Left colon (tissue), 2 donors: Measurements from ENCODE around the gene PDE3B. TPM values are rescaled to one million over a fixed set of nuclear protein-coding genes. Genes with fewer than 3 reads are reported as not detected.
"Not testable (repeated sequence)": the region's sequence is repeated elsewhere in the genome, so short reads cannot be mapped to it uniquely, and the experiment has no call there.

Experiments
- ATAC-seq: fragments of 200-7000 bp; cut with Tn5 transposase; one replicate; pipeline ENCODE4 v1.9.1; 2020; ENCODE audit warnings: mild to moderate bottlenecking, moderate library complexity
- DNase-seq, 2 donors: peaks; one replicate each; pipeline ENCODE4 v3.0.0-alpha.2; 2020
- intact Hi-C, 2 donors: fragments of 100-400 bp; cut with DNase I in 1 of 2; cut with micrococcal nuclease in 1 of 2; formaldehyde crosslinking; loops; one replicate each; pipeline versions ENCODE4 v1.11.2 to v1.14.0; 2022; cut with DNase I, micrococcal nuclease
- total RNA-seq, 2 donors: library from RNA; stranded (reverse); fragmentation: NEBNext Ultra II Directional; extraction: Animal tissue kit (Norgen Biotek cat#: 25700); gene quantifications; one replicate each; pipeline ENCODE4 v1.2.1, GENCODE V29; 2021
- donor health status: DM: no; HTN: no; CAD: no.
- donor health status: DM: yes; HTN: yes; CAD: no.

PDE3B gene
- total RNA-seq, 2 donors from 2014 or later: 23.9 to 32.9 TPM

- DNase-seq: no peak
- intact Hi-C loops: no loop called here
- ATAC-seq: no peak
Measured at GRCh38 chr11:14835496-14836492, 192.2 kb downstream of the PDE3B start.

- intact Hi-C loops: no loop called here
- DNase-seq (no peak), ATAC-seq (no peak)
Measured at GRCh38 chr11:14842002-14842401, 198.4 kb downstream of the PDE3B start.

- no peak for ATAC-seq
- no peak for DNase-seq
- intact Hi-C loops: no loop called here
Measured at GRCh38 chr11:14852571-14853177, 209.1 kb downstream of the PDE3B start.

- intact Hi-C loops: no loop called here
- DNase-seq: no peak
- no peak for ATAC-seq
Measured at GRCh38 chr11:14854057-14854456, 210.5 kb downstream of the PDE3B start.

GRCh38 chr11:14855890-14856289, 212.3 kb downstream of the PDE3B start:
- ATAC-seq (no peak), DNase-seq (no peak)
- intact Hi-C loops: no loop called here

GRCh38 chr11:14857621-14858020, 214.0 kb downstream of the PDE3B start:
- ATAC-seq: no peak
- DNase-seq: no peak
- intact Hi-C loops: no loop called here

- intact Hi-C loops: no loop called here
- ATAC-seq (no peak), DNase-seq (no peak)
Measured at GRCh38 chr11:14858404-14858803, 214.8 kb downstream of the PDE3B start.

- ATAC-seq: no peak
- DNase-seq: no peak
Measured at GRCh38 chr11:14860511-14860910, 216.9 kb downstream of the PDE3B start.

GRCh38 chr11:14861680-14862079, 218.1 kb downstream of the PDE3B start:
- peak; percentile 97 for ATAC-seq
- intact Hi-C loops: no loop called here
- peak; percentile 71 to 78 for DNase-seq

More at GRCh38 chr11:14860511-14860910, 216.9 kb downstream of the PDE3B start:
- intact Hi-C loops: no loop called here

- DNase-seq, intact Hi-C loops, ATAC-seq: not testable (repeated sequence)
Measured at GRCh38 chr11:14863775-14864174, 220.2 kb downstream of the PDE3B start.

GRCh38 chr11:14872032-14872431, 228.4 kb downstream of the PDE3B start:
- DNase-seq (no peak), ATAC-seq (no peak)
- intact Hi-C loops: no loop called here

- intact Hi-C loops: no loop called here
- ATAC-seq (no peak), DNase-seq (no peak)
Measured at GRCh38 chr11:14873632-14874031, 230.0 kb downstream of the PDE3B start.

- ATAC-seq: no peak
- intact Hi-C loops: no loop called here
- no peak for DNase-seq
Measured at GRCh38 chr11:14875163-14875562, 231.6 kb downstream of the PDE3B start.

GRCh38 chr11:14881576-14882193, 238.1 kb downstream of the PDE3B start:
- ATAC-seq (no peak), DNase-seq (no peak)
- intact Hi-C loops: no loop called here

- DNase-seq (no peak), ATAC-seq (no peak)
- intact Hi-C loops: no loop called here
Measured at GRCh38 chr11:14882196-14882595, 238.6 kb downstream of the PDE3B start.

GRCh38 chr11:14883683-14884082, 240.1 kb downstream of the PDE3B start:
- ATAC-seq, intact Hi-C loops, DNase-seq: not testable (repeated sequence)

- DNase-seq: no peak
- intact Hi-C loops: no loop called here
- ATAC-seq: no peak
Measured at GRCh38 chr11:14884667-14885273, 241.2 kb downstream of the PDE3B start.

- ATAC-seq: peak; percentile 65
Measured at GRCh38 chr11:14886513-14886912, 242.9 kb downstream of the PDE3B start.

More at GRCh38 chr11:14886513-14886912, 242.9 kb downstream of the PDE3B start:
- intact Hi-C loops: no loop called here
- no peak for DNase-seq
